ENCODE measurements around the gene PPP2R3B.

PPP2R3B gene

DNA sequence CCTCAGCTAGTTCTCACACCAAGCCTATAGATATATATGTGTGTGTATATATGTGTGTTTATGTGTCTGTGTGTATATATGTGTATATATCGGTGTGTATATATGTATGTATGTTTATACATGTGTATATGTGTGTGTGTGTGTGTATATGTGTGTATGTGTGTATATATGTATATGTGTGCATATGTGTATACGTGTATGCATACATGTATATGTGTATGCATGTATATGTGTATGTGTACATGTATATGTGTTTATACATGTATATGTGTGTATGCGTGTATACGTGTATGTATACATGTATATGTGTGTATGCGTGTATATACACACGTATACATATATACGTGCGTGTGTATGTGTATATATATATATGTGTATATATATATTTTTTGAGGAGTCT lies 86.4 kb downstream of the PPP2R3B start:
- CTCF ChIA-PET, result no interaction called here
- Histone ChIP-seq H3K27ac (ENCODE audit: insufficient read depth in 1 of 2, low read depth in 1 of 2, low read length in 2 of 2, poor library complexity in 1 of 2, severe bottlenecking in 2 of 2) (no peak overlapping the region), H3K27me3 (replicated peaks in 2 of 5; ENCODE audit: control insufficient read depth in 4 of 5, insufficient read depth in 5 of 5, low read length in 4 of 5) (no peaks in the 10 kb centered on the region), H3K4me3 (ENCODE audit: control insufficient read depth in 1 of 7, extremely low read depth in 1 of 7, insufficient read depth in 4 of 7, low read depth in 2 of 7, low read length in 6 of 7) (no peak overlapping the region), H3K9me3 (ENCODE audit: control extremely low read depth in 1 of 5, control insufficient read depth in 4 of 5, insufficient read depth in 2 of 5, low read depth in 1 of 5, low read length in 4 of 5) (peaks cover 0 to 10% (median 0%) of the 10 kb centered on the region in 5 experiments), H3K4me1 (ENCODE audit: control extremely low read depth in 1 of 4, control insufficient read depth in 4 of 4, insufficient read depth in 4 of 4, low read length in 3 of 4) (no peaks in the 10 kb centered on the region), H3K36me3 (ENCODE audit: control insufficient read depth in 4 of 4, insufficient read depth in 4 of 4, low read length in 3 of 4) (peaks cover 10 to 64% (median 44%) of the 10 kb centered on the region in 4 experiments)
- DNase-seq, result no peak
- 100% methylated on average over 3 of the region's 8 CpGs for WGBS (ENCODE audit: insufficient coverage)
- POLR2A ChIA-PET, result no interaction called here

DNA sequence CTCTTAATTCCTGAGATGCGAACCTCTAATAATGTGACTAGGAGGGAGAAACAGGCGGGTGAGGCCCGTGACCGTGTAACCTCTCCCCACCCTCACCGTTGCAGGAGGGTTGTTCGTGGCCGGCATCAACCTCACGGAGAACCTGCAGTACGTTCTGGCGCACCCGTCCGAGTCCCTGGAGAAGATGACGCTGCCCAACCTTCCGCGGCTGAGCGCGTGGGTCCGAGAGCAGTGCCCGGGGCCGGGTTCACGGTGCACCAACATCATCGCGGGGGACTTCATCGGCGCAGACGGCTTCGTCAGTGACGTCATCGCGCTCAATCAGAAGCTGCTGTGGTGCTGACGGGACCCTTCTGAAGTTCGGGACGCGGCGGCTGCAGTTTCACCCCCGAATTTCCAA lies 87.7 kb downstream of the PPP2R3B start:
- Histone ChIP-seq H3K27ac (ENCODE audit: insufficient read depth in 1 of 2, low read depth in 1 of 2, low read length in 2 of 2, poor library complexity in 1 of 2, severe bottlenecking in 2 of 2) (no peak overlapping the region), H3K36me3 (ENCODE audit: control insufficient read depth in 4 of 4, insufficient read depth in 4 of 4, low read length in 3 of 4) (peaks cover 10 to 60% (median 40%) of the 10 kb centered on the region in 4 experiments), H3K9me3 (ENCODE audit: control extremely low read depth in 1 of 5, control insufficient read depth in 4 of 5, insufficient read depth in 2 of 5, low read depth in 1 of 5, low read length in 4 of 5) (no peaks in the 10 kb centered on the region), H3K27me3 (replicated peaks in 2 of 5; ENCODE audit: control insufficient read depth in 4 of 5, insufficient read depth in 5 of 5, low read length in 4 of 5) (no peaks in the 10 kb centered on the region), H3K4me1 (ENCODE audit: control extremely low read depth in 1 of 4, control insufficient read depth in 4 of 4, insufficient read depth in 4 of 4, low read length in 3 of 4) (no peaks in the 10 kb centered on the region), H3K4me3 (ENCODE audit: control insufficient read depth in 1 of 7, extremely low read depth in 1 of 7, insufficient read depth in 4 of 7, low read depth in 2 of 7, low read length in 6 of 7) (no peak overlapping the region)
- CTCF ChIA-PET, result no interaction called here
- 98% methylated on average over 35 of the region's 36 CpGs for WGBS (ENCODE audit: insufficient coverage)
- no peak for DNase-seq
- POLR2A ChIA-PET, result no interaction called here

DNA sequence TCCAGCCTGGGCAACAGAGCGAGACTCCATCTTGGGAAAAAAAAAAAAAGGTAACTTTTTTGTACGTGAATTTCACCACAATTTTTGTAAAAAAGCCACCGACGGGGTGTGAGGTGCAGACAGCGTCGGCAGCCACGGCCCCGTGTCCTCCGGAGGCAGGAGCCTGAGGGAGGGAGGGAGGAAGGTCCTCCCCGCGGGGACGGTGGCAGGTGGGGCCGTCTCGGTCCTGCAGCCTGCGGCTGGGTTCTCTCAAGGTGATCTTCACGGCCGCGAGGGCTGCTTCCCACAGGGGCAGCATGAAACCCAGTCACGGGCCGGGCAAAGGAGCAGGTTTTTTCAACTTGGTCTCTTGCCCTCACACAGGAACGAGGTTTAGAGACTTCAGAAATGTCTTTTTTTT lies 91.6 kb downstream of the PPP2R3B start:
- no peak for DNase-seq
- Histone ChIP-seq H3K36me3 (ENCODE audit: control insufficient read depth in 4 of 4, insufficient read depth in 4 of 4, low read length in 3 of 4) (peaks cover 16 to 62% (median 44%) of the 10 kb centered on the region in 4 experiments), H3K27ac (ENCODE audit: insufficient read depth in 1 of 2, low read depth in 1 of 2, low read length in 2 of 2, poor library complexity in 1 of 2, severe bottlenecking in 2 of 2) (no peak overlapping the region), H3K27me3 (replicated peaks in 2 of 5; ENCODE audit: control insufficient read depth in 4 of 5, insufficient read depth in 5 of 5, low read length in 4 of 5) (no peaks in the 10 kb centered on the region), H3K4me1 (ENCODE audit: control extremely low read depth in 1 of 4, control insufficient read depth in 4 of 4, insufficient read depth in 4 of 4, low read length in 3 of 4) (no peaks in the 10 kb centered on the region), H3K4me3 (ENCODE audit: control insufficient read depth in 1 of 7, extremely low read depth in 1 of 7, insufficient read depth in 4 of 7, low read depth in 2 of 7, low read length in 6 of 7) (no peak overlapping the region), H3K9me3 (ENCODE audit: control extremely low read depth in 1 of 5, control insufficient read depth in 4 of 5, insufficient read depth in 2 of 5, low read depth in 1 of 5, low read length in 4 of 5) (peaks cover 0 to 9% (median 3%) of the 10 kb centered on the region in 5 experiments)
- ChIA-PET POLR2A (no interaction called here), CTCF (no interaction called here)
- WGBS (ENCODE audit: insufficient coverage), result 95% methylated on average over 20 of the region's 21 CpGs

DNA sequence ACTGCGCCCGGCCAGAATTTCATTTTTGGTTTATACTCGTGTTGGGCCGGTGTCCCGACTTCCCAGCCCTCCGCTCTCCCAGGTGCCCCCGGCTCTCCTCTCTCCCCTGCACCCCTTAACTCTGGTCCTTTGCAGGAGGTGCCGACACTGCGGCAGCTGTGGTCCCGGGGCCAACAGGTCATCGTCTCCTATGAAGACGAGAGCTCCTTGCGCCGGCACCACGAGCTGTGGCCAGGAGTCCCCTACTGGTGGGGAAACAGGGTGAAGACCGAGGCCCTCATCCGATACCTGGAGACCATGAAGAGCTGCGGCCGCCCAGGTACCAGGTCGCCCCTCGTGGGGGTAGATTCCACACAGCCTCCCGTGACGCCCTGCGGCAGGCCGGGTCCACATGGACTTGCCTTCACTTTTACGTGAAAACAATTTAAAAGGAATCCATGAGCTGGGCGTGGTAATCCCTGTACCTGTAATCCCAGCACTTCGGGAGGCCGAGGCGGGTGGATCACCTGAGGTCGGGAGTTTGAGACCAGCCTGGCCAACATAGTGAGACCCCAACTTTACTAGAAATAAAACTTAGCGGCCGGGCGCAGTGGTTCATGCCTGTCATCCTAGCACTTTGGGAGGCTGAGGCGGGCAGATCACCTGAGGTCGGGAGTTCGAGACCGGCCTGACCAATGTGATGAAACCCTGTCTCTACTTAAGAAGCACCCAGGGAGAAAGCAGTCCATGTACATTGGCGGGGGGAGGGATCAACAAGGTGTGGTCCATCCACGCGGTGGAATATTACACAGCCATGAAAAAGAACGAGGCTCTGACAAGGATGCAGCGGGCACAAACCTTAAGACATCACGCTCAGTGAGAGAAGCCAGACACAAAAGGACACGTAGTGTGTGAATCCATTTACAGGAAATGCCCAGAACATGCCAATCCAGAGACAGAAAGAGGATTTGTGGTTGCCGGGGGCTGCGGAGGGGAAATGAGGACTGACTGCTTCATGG lies 93.5 kb downstream of the PPP2R3B start:
- no peak overlapping the region for H3K27ac ChIP-seq (ENCODE audit: insufficient read depth in 1 of 2, low read depth in 1 of 2, low read length in 2 of 2, poor library complexity in 1 of 2, severe bottlenecking in 2 of 2)
- 98% methylated on average over 44 of the region's 47 CpGs for WGBS (ENCODE audit: insufficient coverage)
- H3K27me3 ChIP-seq (replicated peaks in 2 of 5; ENCODE audit: control insufficient read depth in 4 of 5, insufficient read depth in 5 of 5, low read length in 4 of 5), result no peaks in the 10 kb centered on the region
- POLR2A ChIA-PET, result no interaction called here
- peaks cover 0 to 9% (median 3%) of the 10 kb centered on the region in 5 experiments for H3K9me3 ChIP-seq (ENCODE audit: control extremely low read depth in 1 of 5, control insufficient read depth in 4 of 5, insufficient read depth in 2 of 5, low read depth in 1 of 5, low read length in 4 of 5)
- CTCF ChIA-PET, result no interaction called here
- peaks cover 22 to 64% (median 51%) of the 10 kb centered on the region in 4 experiments for H3K36me3 ChIP-seq (ENCODE audit: control insufficient read depth in 4 of 4, insufficient read depth in 4 of 4, low read length in 3 of 4)
- no peak overlapping the region for H3K4me3 ChIP-seq (ENCODE audit: control insufficient read depth in 1 of 7, extremely low read depth in 1 of 7, insufficient read depth in 4 of 7, low read depth in 2 of 7, low read length in 6 of 7)
- no peaks in the 10 kb centered on the region for H3K4me1 ChIP-seq (ENCODE audit: control extremely low read depth in 1 of 4, control insufficient read depth in 4 of 4, insufficient read depth in 4 of 4, low read length in 3 of 4)
- no peak for DNase-seq

DNA sequence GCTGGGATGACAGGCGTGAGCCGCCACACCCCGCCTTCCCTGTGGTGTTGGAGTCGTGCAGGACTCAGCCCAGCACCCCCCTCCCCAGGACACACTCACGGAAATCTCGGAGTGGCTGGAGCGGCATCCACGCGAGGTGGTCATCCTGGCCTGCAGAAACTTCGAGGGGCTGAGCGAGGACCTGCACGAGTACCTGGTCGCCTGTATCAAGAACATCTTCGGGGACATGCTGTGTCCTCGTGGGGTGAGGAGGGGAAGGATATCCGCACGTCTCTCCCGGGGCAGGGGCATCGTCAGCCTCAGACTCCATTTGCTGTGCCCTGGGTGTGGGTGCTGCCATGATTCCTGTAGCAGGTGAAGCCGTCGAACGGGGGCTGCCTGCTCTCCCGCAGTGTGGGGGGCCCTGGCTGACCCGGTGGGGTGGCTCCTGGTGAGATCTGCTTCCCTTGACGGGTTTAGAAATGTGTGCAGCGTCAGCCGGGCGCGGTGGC lies 95.3 kb downstream of the PPP2R3B start:
- peaks cover 20 to 72% (median 53%) of the 10 kb centered on the region in 4 experiments for H3K36me3 ChIP-seq (ENCODE audit: control insufficient read depth in 4 of 4, insufficient read depth in 4 of 4, low read length in 3 of 4)
- no peak overlapping the region for H3K4me3 ChIP-seq (ENCODE audit: control insufficient read depth in 1 of 7, extremely low read depth in 1 of 7, insufficient read depth in 4 of 7, low read depth in 2 of 7, low read length in 6 of 7)
- peaks cover 0 to 9% (median 3%) of the 10 kb centered on the region in 5 experiments for H3K9me3 ChIP-seq (ENCODE audit: control extremely low read depth in 1 of 5, control insufficient read depth in 4 of 5, insufficient read depth in 2 of 5, low read depth in 1 of 5, low read length in 4 of 5)
- H3K27ac ChIP-seq (ENCODE audit: insufficient read depth in 1 of 2, low read depth in 1 of 2, low read length in 2 of 2, poor library complexity in 1 of 2, severe bottlenecking in 2 of 2), result no peak overlapping the region
- ChIA-PET CTCF (no interaction called here), POLR2A (no interaction called here)
- H3K27me3 ChIP-seq (replicated peaks in 2 of 5; ENCODE audit: control insufficient read depth in 4 of 5, insufficient read depth in 5 of 5, low read length in 4 of 5), result no peaks in the 10 kb centered on the region
- no peak for DNase-seq
- H3K4me1 ChIP-seq (ENCODE audit: control extremely low read depth in 1 of 4, control insufficient read depth in 4 of 4, insufficient read depth in 4 of 4, low read length in 3 of 4), result peaks cover 0 to 5% (median 0%) of the 10 kb centered on the region in 4 experiments
- 98% methylated on average over 29 of the region's 29 CpGs for WGBS (ENCODE audit: insufficient coverage)

DNA sequence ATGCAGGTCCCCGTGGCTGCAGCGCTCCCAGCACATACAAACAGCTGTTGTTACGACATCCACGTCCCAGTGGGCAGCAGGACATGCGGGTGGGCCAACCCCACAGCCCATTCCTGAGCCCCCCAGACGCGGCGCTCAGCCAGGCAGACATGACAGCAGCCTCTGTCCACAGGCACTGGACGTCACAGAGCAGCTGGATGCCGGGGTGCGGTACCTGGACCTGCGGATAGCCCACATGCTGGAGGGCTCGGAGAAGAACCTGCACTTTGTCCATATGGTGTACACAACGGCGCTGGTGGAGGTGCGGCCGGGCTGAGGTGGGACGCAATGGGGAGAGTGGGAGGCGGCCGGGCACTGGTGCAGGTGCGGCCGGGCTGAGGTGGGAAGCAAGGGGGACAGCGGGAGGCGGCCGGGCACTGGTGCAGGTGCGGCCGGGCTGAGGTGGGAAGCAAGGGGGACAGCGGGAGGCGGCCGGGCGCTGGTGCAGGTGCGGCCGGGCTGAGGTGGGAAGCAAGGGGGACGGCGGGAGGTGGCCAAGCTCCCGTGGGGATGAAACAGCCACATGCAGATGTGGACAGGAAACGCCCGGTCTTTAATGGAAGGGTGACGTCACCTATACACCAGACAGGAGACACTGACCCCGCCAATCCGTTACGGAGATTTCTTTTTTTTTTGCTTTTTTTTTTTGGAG lies 96.1 kb downstream of the PPP2R3B start:
- Histone ChIP-seq H3K4me1 (ENCODE audit: control extremely low read depth in 1 of 4, control insufficient read depth in 4 of 4, insufficient read depth in 4 of 4, low read length in 3 of 4) (peaks cover 0 to 13% (median 0%) of the 10 kb centered on the region in 4 experiments), H3K9me3 (ENCODE audit: control extremely low read depth in 1 of 5, control insufficient read depth in 4 of 5, insufficient read depth in 2 of 5, low read depth in 1 of 5, low read length in 4 of 5) (peaks cover 0 to 9% (median 3%) of the 10 kb centered on the region in 5 experiments), H3K4me3 (ENCODE audit: control insufficient read depth in 1 of 7, extremely low read depth in 1 of 7, insufficient read depth in 4 of 7, low read depth in 2 of 7, low read length in 6 of 7) (no peak overlapping the region), H3K36me3 (ENCODE audit: control insufficient read depth in 4 of 4, insufficient read depth in 4 of 4, low read length in 3 of 4) (peaks cover 16 to 74% (median 54%) of the 10 kb centered on the region in 4 experiments), H3K27ac (ENCODE audit: insufficient read depth in 1 of 2, low read depth in 1 of 2, low read length in 2 of 2, poor library complexity in 1 of 2, severe bottlenecking in 2 of 2) (no peak overlapping the region), H3K27me3 (replicated peaks in 2 of 5; ENCODE audit: control insufficient read depth in 4 of 5, insufficient read depth in 5 of 5, low read length in 4 of 5) (no peaks in the 10 kb centered on the region)
- ChIA-PET CTCF (no interaction called here), POLR2A (no interaction called here)
- DNase-seq, result no peak
- 98% methylated on average over 29 of the region's 42 CpGs for WGBS (ENCODE audit: insufficient coverage)

Measured in common myeloid progenitor, CD34-positive (primary cell).